RKO (cell line): ENCODE results near the gene HTR1D.
"Not testable (repeated sequence)": the region's sequence is repeated elsewhere in the genome, so short reads cannot be mapped to it uniquely, and the experiment has no call there.

Source experiments
- DNase-seq: peaks from one replicate; pipeline ENCODE4 v3.0.0-alpha.2; 2016; ENCODE audit warnings: low spot score

HTR1D gene, protein sequence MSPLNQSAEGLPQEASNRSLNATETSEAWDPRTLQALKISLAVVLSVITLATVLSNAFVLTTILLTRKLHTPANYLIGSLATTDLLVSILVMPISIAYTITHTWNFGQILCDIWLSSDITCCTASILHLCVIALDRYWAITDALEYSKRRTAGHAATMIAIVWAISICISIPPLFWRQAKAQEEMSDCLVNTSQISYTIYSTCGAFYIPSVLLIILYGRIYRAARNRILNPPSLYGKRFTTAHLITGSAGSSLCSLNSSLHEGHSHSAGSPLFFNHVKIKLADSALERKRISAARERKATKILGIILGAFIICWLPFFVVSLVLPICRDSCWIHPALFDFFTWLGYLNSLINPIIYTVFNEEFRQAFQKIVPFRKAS

DNA sequence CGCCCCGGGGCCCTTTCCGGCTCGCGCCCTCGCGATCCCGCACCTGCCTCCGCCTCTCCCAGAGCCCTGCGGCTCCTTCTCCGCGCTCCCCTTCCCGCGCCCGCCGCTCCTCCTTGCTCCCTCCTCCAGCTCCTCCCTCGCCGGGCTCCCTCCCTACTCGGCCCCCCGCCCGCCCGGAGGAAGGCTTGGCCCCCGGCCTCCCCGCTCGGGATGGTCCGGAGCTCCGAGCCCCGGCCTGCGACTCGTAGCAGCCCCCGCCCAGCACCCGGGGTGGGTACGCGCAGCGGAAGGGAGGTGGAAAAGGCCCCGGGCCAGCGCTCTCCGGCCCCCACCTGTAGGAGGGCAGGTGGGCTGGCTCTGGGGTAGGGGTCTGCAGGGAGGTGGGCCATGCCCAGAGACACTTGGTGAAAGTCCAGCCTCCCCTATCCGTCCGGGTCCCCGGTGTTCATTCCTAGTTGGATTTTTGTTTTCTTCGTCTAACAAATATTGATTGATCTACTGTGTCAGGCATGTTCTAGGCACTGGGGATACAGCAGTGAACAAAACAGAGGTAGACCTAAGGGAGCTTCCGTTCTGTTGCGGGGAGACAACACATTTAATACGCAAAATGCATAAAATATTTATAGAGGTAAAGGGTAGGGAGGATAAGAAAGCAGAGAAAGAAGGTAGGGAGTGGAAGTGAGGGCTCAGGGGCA, at the start of gene HTR1D:
HTR1D (minus strand) TSS at position 82 of the 695 bp plus-strand sequence. CDS start 23,283 bp downstream, outside the sequence.
- DNase-seq: no peak

DNA sequence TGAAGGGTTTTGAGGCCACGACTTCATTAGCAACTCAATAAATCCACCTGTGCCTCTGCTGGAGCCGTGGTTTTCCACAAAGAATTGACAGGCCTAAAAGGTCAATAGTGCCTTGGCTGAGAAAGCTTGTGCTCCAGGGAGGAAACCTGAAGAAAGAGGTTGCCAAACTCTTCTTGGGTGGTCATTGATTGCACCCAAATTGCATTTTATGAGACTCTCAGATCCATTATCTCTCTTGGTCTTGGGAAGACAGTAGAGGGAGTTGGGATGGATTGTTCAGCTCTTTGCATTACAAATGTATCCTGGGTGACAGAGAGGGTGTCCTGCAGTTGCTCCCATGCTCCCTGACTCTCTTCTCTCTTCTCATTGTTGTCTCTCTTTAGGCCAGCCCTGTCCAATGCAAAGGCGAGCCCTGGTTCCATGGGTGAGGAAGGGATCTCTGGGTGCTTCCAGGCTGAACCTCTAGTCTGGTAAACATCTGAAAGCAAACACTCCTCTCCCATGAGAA, 46.1 kb upstream of the HTR1D start:
- DNase-seq: no peak

DNA sequence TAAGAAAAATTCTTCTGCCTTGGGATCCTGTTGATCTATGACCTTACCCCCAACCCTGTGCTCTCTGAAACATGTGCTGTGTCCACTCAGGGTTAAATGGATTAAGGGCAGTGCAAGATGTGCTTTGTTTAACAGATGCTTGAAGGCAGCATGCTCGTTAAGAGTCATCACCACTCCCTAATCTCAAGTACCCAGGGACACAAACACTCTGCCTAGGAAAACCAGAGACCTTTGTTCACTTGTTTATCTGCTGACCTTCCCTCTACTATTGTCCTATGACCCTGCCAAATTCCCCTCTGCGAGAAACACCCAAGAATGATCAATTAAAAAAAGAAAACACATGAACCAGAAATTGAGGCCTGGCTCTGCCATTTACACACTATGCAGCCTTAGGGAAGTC, 40.8 kb upstream of the HTR1D start:
- DNase-seq: not testable (repeated sequence)

DNA sequence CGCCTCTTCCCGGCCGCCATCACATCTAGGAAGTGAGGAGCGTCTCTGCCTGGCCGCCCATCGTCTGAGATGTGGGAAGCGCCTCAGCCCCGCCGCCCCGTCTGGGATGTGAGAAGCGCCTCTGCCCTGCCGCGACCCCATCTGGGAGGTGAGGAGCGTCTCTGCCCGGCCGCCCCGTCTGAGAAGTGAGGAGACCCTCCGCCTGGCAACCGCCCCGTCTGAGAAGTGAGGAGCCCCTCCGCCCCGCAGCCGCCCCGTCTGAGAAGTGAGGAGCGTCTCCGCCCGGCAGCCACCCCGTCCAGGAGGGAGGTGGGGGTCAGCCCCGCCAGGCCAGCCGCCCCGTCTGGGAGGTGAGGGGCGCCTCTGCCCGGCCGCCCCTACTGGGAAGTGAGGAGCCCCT, 40.1 kb upstream of the HTR1D start:
- not testable (repeated sequence) for DNase-seq

DNA sequence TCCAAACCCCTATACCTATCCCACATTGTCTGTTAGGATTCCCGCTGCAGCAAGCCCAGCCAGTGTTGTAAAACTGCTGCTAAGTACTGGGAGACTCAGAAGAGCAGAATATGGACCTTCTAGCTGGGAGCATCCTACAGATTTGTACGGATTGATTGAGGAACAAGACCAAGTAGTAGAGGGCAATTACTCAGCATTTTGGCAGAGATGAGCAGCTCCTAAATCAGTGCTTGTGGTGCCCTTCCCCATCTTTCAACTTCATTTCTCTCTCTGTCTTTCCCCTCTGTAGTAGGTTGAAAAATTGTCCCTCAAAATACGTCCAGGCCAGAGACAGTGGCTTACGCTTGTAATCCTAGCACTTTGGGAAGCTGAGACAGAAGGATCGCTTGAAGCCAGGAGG, 37.3 kb upstream of the HTR1D start:
- DNase-seq: no peak

DNA sequence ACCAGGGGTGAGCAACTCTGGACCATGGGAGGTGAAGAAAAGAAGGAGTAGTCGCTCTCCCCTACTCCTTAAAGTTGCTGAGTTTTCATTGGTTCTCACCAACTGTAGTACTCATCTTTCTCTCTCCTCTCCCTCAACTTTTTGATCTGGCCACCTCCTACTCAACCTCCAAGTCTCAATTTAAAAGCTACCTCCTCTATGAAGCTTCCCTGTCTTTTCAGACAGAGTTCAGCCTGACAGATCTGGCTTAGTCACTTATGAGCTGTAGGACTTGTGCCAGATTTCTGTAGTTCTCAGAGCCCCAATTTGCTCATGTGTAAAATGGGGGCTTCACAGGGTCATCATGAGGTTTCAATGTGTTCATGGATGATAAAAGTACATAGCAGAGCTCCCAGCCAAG, 34.5 kb upstream of the HTR1D start:
- no peak for DNase-seq

DNA sequence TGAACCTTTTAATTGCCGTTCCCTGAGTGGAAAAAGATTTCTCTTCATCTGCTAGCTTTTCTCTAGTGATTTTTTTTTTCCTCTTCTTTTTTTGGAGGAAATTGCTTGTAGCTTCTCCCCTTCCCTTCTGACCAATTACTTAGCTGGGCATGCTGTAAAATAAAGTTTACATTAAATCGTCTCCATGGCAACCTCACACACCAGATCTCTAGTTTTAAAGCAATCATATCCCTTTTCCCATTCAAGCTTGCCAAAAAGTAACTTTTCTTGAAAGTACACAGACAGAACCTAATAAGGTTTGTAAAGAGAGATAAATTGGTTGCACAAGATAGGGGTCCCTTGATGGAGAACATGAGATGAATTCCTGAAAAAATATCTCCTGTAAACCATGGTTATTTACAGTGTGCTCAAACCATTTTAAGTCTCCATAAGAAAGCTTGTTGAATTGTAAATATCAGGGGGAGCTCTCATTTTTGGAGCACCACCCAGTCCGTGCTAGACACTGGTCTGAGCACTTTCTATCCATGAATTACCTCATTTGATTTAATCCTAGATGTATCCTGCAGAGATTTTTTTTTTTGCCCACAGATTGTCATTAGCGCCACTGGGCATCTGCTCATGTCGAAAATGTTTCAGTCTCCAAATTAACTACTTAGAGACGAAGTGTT, 32.6 kb upstream of the HTR1D start:
- DNase-seq: no peak

DNA sequence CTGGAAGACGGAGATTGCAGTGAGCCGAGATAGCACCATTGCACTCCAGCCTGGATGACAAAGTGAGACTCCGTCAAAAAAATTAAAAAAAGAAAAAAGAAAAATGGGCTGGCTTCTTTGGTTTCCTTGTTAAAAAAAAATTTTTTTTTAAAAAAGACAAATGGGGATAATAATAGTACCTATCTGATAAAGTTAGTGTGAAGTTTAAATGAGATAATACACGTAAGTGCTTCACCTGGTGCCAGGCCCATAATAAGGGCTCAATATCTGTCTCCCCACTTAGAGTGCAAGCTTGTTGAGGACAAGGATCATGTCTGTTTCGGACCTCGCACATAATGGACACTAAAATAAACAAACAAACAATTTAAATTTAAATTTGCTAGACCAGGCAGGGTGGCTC, 30.0 kb upstream of the HTR1D start:
- DNase-seq: no peak

DNA sequence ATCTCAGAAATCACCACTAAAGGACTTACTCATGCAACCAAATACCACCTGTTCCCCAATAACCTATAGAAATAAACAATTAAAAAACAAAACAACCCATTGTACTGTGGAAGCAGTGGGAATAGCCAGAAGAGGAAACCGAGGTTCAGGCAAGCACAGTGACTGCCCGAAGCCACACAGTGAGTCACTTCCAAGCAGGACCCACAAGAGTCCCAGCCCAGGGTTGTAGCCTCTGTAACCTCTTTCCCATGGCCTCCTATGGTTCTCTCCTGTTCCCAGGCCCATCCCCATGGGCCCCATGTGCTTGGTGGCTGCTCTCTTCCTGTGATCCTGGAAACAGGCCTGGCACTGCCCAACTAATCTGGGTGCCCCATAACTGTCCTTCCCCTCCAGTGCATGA, 29.0 kb upstream of the HTR1D start:
- no peak for DNase-seq

DNA sequence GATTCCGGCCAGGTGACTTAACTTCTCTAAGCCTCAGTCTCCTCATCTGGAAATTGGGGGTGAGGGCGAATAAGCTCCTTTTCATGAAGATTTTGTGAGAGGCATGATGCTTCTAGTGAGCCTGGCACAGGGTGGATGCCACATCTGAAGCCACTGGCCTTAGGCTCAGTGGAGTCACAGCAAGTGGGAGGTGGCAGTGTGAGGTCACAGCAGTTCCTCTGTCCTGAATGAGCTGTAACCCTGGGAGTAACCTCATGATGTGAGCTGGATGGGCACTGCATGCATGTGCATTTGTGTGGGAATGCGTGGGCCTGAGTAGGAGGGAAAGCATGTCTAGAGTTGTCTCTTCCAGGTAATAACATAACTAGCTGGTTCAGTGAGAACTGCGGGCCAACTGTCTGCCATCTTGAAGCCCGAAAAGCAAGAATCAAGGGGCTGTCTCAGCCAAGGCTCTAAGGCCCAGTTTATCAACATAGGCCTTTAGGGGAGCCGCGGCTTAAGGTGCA, 27.0 kb upstream of the HTR1D start:
- DNase-seq: no peak

DNA sequence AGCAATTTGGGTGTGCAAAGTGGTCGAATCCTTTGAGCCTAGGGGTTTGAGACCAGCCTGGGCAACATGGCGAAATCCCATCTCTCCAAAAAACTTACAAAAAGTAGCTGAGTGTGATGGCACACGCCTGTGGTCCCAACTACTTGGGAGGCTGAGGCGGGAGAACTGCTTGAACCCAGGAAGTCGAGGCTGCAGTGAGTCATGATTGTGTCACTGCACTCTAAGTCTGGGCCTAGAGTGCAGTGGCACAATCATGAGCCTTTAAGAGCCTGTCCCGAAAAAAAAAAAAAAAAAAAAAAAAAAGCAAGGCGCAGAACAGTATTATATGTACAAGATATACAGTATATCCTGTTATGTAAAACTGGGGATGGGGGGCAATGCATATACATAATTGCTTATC, 25.1 kb upstream of the HTR1D start:
- DNase-seq: peak; percentile 15

DNA sequence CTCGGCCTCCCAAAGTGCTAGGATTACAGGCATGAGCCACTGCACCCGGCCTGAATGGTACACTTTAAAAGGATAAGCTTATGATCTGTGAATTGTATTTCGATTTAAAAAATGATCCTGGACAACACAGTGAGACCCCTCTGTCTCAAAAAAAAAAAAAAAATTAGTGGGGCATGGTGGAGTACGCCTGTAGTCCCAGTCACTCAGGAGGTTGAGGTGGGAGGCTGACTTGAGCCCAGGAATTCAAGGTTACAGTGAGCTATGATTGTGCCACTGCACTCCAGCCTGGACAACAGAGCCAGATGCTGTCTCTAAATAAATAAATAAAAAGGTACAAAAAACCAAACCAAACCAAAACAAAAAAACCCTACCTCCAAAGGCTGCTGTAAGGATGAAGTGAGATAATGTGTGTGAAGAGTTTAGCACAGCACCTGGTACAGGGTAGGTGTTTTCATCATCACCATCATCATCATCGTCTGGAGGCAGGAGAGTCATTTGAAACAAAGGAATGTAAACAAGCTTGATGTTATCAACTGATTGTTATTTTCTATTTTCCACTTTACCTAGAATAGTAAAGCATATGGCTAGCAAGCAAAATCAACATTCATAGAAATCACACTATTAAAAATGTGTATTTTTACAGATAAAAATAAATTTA, 22.5 kb upstream of the HTR1D start:
- no peak for DNase-seq

DNA sequence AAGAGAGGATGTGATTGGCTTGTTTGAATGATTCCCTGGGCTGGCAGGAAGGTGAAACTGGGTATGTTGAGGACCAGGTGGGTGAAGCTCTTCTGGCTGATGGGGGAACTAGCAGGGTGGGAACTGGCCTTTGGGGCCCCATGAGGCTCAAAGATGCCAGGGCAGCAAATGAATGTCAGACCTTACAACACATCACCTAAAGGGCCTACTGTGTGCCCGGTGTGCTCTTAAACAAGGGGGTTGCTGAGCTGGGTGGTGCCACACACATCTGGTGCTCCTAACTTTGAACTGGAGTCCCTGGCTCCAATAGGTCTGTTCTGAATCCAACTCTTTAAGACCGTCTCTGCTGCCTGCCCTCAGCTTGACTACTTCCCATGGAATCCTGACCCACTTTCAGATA, 21.3 kb upstream of the HTR1D start:
- DNase-seq: no peak

DNA sequence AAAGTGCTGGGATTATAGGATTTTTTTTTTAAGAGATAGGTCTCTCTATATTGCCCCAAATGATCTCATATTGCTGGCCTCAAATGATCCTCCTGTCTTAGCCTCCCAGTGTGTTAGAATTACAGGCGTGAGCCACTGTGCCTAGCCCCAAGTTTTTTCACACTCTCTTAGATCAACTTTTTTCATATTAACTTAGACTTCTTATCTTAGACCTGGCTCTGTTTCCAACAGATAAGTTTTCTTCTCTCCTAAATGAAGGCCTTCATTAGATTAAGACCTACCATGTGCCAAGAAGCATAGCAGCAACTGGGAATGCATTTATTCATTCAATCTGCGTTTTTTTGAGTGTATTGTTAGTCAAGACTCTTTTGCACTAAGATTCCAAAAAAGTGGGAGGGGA, 20.2 kb upstream of the HTR1D start:
- DNase-seq: no peak

DNA sequence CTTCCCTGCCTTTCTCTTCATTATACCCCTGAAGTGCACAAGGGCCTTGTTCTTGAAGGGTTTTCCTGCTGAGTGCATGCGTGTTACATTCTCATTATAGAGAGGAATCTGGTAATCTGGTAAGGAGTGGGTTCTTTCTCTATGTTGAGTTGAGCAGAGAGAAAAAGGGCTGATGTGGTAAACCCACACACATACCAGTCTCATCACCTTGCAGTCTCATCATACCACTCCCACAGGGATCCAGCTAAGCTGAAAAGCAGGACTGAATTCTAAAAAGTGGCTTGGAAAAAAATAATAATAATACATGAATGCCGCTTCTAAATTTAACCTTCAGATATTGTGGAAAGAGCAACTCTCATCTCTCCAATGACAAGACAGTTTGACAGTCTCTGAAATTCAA, 10.5 kb upstream of the HTR1D start:
- DNase-seq: no peak

DNA sequence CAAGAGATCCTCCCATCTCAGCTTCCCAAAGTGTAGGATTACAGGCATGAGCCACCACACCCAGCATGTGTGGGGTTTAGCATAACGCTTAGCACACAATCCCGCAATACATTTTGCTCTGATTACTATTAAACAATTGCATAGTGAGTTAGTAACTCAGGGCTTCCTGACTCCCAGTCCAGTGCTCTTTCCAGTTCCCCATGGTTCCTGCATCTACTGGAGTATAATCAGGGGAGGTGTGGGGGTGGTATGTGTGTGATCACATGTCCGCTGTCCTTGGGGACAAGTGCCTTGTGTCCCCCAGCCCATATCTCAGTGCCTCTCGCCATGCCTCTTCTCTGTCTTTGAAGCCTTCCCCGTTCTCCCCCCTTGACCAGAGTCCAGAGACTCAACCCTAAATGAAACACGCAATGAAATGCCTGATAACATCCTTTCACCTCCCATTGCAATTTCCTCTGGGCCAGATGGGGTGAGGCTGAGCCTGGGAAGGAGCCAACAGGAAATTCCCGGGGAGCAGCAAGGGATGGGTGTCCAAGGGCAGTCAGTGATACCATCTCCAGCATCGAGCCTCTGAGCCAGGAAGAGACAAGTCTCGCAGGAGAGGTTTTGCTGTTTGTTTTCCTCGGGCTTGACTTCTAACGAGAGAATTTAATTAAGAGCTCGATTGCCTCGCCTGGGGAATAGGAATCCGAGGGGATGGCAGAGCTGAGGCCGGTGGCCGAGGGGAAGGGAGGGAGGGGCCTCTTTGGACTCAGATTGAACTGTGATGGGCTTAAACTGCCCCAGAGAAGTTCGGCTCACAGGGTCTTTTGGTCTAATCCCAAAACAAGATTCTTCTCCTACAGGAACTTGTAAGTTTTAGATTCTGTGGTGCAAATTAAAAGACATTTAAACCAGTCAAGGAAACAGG, 7.7 kb upstream of the HTR1D start:
- no peak for DNase-seq

DNA sequence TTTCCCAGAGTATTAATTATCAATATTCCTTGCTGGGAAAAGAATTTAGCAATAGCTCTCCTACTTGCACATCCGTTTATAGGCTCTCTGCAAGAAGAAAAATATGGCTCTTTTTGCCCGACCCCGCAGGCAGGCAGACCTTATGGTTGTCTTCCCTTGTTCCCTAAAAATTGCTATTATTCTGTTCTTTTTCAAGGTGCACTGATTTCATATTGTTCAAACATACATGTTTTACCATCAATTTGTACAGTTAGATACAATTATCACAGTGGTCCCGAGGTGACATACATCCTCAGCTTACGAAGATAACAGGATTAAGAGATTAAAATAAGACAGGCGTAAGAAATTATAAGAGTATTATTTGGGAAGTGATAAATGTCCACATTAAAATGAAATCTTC, 6.7 kb upstream of the HTR1D start:
- DNase-seq: not testable (repeated sequence)

DNA sequence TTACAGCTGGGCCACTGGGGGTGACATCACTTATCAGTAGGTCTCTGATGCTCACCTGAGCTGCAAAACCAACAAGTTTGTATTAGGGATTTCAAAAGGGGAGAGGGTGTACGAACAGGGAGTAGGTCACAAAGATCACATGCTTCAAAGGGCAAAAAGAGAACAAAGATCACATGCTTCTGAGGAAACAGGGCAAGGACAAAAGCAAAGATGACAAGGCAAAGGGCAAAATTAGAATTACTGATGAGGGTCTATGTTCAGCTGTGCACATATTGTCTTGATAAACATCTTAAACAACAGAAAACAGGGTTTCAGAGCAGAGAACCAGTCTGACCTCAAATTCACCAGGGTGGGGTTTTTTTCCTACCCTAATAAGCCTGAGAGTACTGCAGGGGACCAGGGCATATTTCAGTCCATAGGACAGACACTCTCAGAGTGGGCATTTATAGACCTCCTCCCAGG, 6.2 kb upstream of the HTR1D start:
- not testable (repeated sequence) for DNase-seq

DNA sequence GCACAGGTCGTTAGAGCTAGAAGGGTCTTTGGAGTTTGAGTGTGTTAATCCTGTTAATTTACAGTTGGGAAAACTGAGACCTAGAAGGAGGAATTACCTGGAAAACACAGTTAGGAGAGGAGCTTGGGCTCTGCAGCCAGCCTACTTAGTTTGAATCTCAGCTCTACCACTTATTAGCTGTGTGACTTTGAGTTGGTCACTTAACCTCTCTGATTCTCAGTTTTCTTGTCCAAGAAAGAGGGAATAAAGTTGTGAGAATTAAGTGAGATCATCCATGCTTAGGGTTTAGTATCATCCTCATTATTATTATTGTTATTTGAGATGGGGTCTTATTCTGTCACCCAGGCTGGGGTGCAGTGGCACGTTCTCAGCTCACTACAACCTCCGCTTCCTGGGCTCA, 5.4 kb upstream of the HTR1D start:
- no peak for DNase-seq

DNA sequence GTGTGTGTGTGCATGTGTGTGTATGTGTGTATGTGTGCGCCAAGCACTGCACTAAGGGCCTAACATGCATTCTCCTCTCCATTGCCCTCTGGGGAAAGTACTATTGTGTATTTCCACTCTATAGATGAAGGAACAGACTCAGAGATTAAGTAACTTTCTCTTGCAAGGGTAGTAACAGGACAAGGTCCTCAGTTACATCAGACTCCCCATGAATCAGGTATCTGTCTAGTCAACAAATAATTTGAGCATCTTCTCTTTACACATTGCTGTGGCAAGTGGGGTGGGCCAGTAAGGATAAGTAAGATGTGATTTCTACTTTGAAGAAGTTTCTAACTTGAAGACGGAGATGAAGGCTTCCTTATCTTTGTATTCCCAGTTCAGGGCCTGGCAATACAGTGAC, 5.0 kb upstream of the HTR1D start:
- no peak for DNase-seq

DNA sequence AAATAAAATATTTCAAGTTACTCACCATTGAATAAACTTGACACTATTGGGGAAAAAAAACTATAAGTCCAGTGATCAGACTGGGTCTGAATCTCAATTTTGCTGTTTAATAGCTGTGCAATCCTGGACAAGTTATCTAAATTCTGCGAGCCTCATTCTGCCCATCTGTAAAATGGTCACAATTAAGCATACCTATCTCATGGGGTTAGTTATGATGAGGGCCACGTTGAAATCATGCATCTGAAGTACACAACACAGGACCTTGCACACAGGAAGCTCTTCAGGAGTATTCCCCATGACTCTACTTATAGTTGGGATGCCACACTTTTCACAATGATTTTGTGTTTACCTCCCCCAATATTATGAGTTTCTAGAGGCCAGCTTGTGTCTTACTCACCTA, 3.8 kb upstream of the HTR1D start:
- DNase-seq: no peak
